Natural killer cell (primary cell): ENCODE results near the gene PRKG1. TPM values are rescaled to one million over a fixed set of nuclear protein-coding genes. Genes with fewer than 3 reads are reported as not detected.
"Not testable (repeated sequence)": the region's sequence is repeated elsewhere in the genome, so short reads cannot be mapped to it uniquely, and the experiment has no call there.

Experiments
- ATAC-seq, 3 donors: fragments of 150-1000 bp in 2 of 3; fragments of 200-7000 bp in 1 of 3; cut with Tn5 transposase; 1 replicate in 1 of 3; 2 replicates in 2 of 3; pipeline ENCODE4 v1.10.0; 2021; ENCODE audit warnings: mild to moderate bottlenecking in 2 of 3, moderate library complexity in 2 of 3
- DNase-seq, 2 donors: peaks; one replicate each; pipeline versions ENCODE4 v3.0.0 to v3.0.0-alpha.2; 2013 to 2021; ENCODE audit warnings: mixed read lengths in 1 of 2
- H3K27ac ChIP-seq: one replicate; pipeline ENCODE4 v1.5.1; 2013; ENCODE audit warnings: mild to moderate bottlenecking, low read length
- H3K27me3 ChIP-seq: one replicate; pipeline ENCODE4 v1.6.1; 2013; ENCODE audit warnings: low read length; ENCODE audit not compliant: control insufficient read depth, insufficient read depth
- H3K36me3 ChIP-seq: one replicate; pipeline ENCODE4 v1.6.1; 2013; ENCODE audit warnings: low read length; ENCODE audit not compliant: control insufficient read depth, insufficient read depth
- H3K4me1 ChIP-seq: one replicate; pipeline ENCODE4 v1.6.1; 2013; ENCODE audit warnings: low read length; ENCODE audit not compliant: control insufficient read depth, insufficient read depth
- H3K4me3 ChIP-seq: one replicate; pipeline ENCODE4 v1.5.1; 2013; ENCODE audit warnings: low read length
- H3K9me3 ChIP-seq: one replicate; pipeline ENCODE4 v1.6.1; 2013; ENCODE audit warnings: low read length; ENCODE audit not compliant: control insufficient read depth, insufficient read depth
- H3K27ac Mint-ChIP-seq, 2 donors: one replicate each; pipeline ENCODE4 v1.8.0; 2022; ENCODE audit warnings: mild to moderate bottlenecking in 2 of 2, mixed read lengths in 2 of 2, moderate library complexity in 1 of 2
- H3K27me3 Mint-ChIP-seq, 2 donors: one replicate each; pipeline ENCODE4 v1.8.0; 2022; ENCODE audit warnings: low read depth in 2 of 2, mixed read lengths in 2 of 2
- H3K36me3 Mint-ChIP-seq: one replicate; pipeline ENCODE4 v1.8.0; 2022; ENCODE audit warnings: mixed read lengths
- H3K4me1 Mint-ChIP-seq, 2 donors: one replicate each; pipeline ENCODE4 v1.8.0; 2022; ENCODE audit warnings: mixed read lengths in 2 of 2
- H3K4me3 Mint-ChIP-seq: one replicate; pipeline ENCODE4 v1.8.0; 2022; ENCODE audit warnings: mild to moderate bottlenecking, moderate library complexity, mixed read lengths
- H3K9me3 Mint-ChIP-seq, 2 donors: one replicate each; pipeline ENCODE4 v1.8.0; 2022; ENCODE audit warnings: mixed read lengths in 2 of 2
- WGBS: methylation state at CpG from one replicate; pipeline ENCODE4 v1.1.7; 2013; ENCODE audit warnings: missing lambda C conversion rate; ENCODE audit not compliant: insufficient coverage; 5-methylcytosine and 5-hydroxymethylcytosine counted together
- intact Hi-C: fragments of 100-400 bp; cut with micrococcal nuclease; formaldehyde crosslinking; loops from one replicate; pipeline ENCODE4 v1.14.2; 2022
- total RNA-seq, 4 donors: library from RNA; stranded (reverse); fragments of 120-200 nt in 1 of 4; gene quantifications; one replicate each; pipeline versions ENCODE4 v1.2.3 to v1.2.4, GENCODE V29; 2013 to 2022
- TF ChIP-seq, protein P1 (sequence below): fragments of 200-600 bp; IDR thresholded peaks from one replicate; pipeline ENCODE4 v1.8.0; 2022; ENCODE audit warnings: antibody characterized with exemption

PRKG1 gene
- total RNA-seq, 3 donors from 2014 or later (not counting 1 experiment from before 2014, with no cell fraction given): 0.23 to 0.41 (median 0.35) TPM

DNA sequence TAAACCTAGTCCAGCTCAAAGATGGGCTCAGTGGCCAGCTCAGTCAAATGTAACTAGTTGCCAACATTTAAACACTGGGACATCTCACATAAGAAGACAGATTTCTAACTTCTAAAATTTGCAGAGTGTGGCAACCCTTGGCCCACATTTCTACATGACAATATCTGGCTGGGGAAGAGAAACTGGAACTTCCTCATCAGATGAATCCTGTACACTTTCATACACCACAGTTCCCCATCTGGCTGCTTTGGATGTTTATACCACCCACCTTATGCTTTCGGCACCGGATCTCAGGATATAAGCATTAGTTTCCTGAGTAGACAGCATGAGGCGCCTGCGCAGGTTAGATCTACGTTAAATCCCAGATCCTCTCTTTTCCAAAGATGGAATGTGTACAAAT is 199.3 kb downstream of the PRKG1 start:
- Mint-ChIP-seq H3K36me3 (no peaks in the 10 kb centered on the region), H3K4me3 (no peak overlapping the region), H3K9me3 (no peaks in the 10 kb centered on the region), H3K4me1 (no peaks in the 10 kb centered on the region), H3K27ac (no peak overlapping the region), H3K27me3 (peaks cover 0 to 9% of the 10 kb centered on the region in 2 donors)
- Histone ChIP-seq H3K27me3 (no peaks in the 10 kb centered on the region), H3K4me1 (no peaks in the 10 kb centered on the region), H3K4me3 (no peak overlapping the region), H3K9me3 (no peaks in the 10 kb centered on the region), H3K27ac (no peak overlapping the region), H3K36me3 (no peaks in the 10 kb centered on the region)
- intact Hi-C loops: no loop called here
- ATAC-seq (no peak), DNase-seq (no peak)
- TF ChIP-seq, protein P1, sequence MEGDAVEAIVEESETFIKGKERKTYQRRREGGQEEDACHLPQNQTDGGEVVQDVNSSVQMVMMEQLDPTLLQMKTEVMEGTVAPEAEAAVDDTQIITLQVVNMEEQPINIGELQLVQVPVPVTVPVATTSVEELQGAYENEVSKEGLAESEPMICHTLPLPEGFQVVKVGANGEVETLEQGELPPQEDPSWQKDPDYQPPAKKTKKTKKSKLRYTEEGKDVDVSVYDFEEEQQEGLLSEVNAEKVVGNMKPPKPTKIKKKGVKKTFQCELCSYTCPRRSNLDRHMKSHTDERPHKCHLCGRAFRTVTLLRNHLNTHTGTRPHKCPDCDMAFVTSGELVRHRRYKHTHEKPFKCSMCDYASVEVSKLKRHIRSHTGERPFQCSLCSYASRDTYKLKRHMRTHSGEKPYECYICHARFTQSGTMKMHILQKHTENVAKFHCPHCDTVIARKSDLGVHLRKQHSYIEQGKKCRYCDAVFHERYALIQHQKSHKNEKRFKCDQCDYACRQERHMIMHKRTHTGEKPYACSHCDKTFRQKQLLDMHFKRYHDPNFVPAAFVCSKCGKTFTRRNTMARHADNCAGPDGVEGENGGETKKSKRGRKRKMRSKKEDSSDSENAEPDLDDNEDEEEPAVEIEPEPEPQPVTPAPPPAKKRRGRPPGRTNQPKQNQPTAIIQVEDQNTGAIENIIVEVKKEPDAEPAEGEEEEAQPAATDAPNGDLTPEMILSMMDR: no peak
- 24% methylated on average over 5 of the region's 5 CpGs for WGBS

- H3K9me3 ChIP-seq, H3K27ac Mint-ChIP-seq, H3K27me3 Mint-ChIP-seq, H3K4me3 Mint-ChIP-seq, DNase-seq, intact Hi-C loops, H3K36me3 ChIP-seq, H3K4me1 Mint-ChIP-seq, H3K27me3 ChIP-seq, H3K4me1 ChIP-seq, H3K36me3 Mint-ChIP-seq, H3K27ac ChIP-seq, H3K9me3 Mint-ChIP-seq, ATAC-seq, H3K4me3 ChIP-seq: not testable (repeated sequence)
- WGBS: 83% methylated on average over 2 of the region's 6 CpGs
Observed at GRCh38 chr10:51276097-51276496, 201.8 kb downstream of the PRKG1 start.

DNA sequence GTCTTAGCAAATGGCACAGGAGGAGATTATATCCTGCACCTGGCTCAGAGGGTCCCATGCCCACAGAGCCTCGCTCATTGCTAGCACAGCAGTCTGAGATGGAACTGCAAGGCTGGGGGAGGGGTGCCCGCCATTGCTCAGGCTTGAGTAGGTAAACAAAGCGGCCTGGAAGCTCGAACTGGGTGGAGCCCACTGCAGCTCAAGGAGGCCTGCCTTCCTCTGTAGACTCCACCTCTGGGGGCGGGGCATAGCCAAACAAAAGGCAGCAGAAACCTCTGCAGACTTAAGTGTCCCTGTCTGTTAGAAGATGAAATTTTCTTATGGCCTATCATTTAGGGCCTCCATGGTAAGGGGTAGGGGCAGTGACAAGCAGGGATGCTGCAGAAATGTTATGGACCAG is 207.1 kb downstream of the PRKG1 start:
- H3K4me1 ChIP-seq, H3K36me3 ChIP-seq, H3K9me3 ChIP-seq, DNase-seq, H3K27me3 ChIP-seq, H3K36me3 Mint-ChIP-seq, ATAC-seq, H3K4me1 Mint-ChIP-seq, H3K27ac ChIP-seq, H3K27ac Mint-ChIP-seq, H3K4me3 Mint-ChIP-seq, H3K27me3 Mint-ChIP-seq, H3K4me3 ChIP-seq, intact Hi-C loops, H3K9me3 Mint-ChIP-seq: not testable (repeated sequence)
- 72% methylated on average over 5 of the region's 5 CpGs for WGBS

DNA sequence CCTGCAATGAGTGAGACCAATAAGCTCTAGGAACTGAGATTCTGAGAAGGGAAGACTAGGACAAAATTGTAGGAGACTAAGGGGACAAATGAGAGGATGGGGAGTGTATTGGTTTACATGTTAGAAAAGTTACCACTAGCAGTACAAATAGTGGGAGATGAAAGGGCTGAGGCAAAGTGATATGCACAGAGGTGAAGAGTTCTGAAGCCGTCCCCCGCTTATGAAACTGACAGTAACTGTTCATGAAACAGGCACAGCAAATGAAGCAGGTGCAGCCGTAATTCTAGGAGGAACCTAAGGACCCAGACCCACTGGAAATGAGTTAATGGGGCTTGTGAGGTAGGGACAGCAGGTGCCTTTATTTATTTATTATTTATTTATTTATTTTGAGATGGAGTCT is 211.3 kb downstream of the PRKG1 start:
- WGBS: 93% methylated on average over 3 of the region's 3 CpGs

More for the DNA sequence above, 211.3 kb downstream of the PRKG1 start:
- Mint-ChIP-seq H3K4me3 (no peak overlapping the region), H3K4me1 (no peaks in the 10 kb centered on the region), H3K9me3 (peaks cover 0 to 2% of the 10 kb centered on the region in 2 donors), H3K36me3 (no peaks in the 10 kb centered on the region), H3K27ac (no peak overlapping the region), H3K27me3 (no peaks in the 10 kb centered on the region)
- H3K27ac ChIP-seq: no peak overlapping the region
- TF ChIP-seq, protein P1: no peak
- no peaks in the 10 kb centered on the region for H3K36me3 ChIP-seq
- no peaks in the 10 kb centered on the region for H3K27me3 ChIP-seq
- no peak for DNase-seq
- H3K4me1 ChIP-seq: no peaks in the 10 kb centered on the region
- no peak for ATAC-seq
- H3K9me3 ChIP-seq: peaks cover 2% of the 10 kb centered on the region
- no peak overlapping the region for H3K4me3 ChIP-seq
- intact Hi-C loops: no loop called here
